Measurements from ENCODE around the gene ADAMTSL3. TPM values are rescaled to one million over a fixed set of nuclear protein-coding genes. Genes with fewer than 3 reads are reported as not detected.
A peak's percentile ranks its signal among the peaks of the same experiment; 100 is the strongest.

ADAMTSL3 gene
- polyA plus RNA-seq, 1 donor from 2014 or later, result 0.51 TPM

DNA sequence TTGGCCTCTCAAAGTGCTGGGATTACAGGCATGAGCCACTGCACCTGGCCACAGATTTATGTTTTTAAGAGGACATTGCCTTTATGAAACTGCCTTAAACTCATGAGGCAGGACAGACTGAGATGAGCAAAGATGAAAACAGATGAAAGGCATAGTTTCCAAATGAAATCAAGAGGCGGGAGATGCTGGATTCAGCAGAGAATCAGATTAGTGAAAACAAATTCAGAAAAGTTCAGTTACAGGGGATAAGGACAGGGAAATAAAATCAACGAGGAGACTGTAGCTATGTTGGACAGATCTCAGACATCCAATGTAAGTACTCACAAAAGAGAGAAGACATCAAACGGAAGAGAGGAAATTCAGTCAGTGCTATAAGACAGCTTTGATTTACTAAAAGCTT, 68.1 kb downstream of the ADAMTSL3 start:
- H4K20me1 ChIP-seq (ENCODE audit: insufficient read depth), result no peaks in the 10 kb centered on the region
- no peaks in the 10 kb centered on the region for H3K9me2 ChIP-seq (ENCODE audit: insufficient read depth, low read length)
- H3F3A ChIP-seq (ENCODE audit: insufficient read depth, low read length, poor library complexity, severe bottlenecking), result no peaks in the 10 kb centered on the region
- no peaks in the 10 kb centered on the region for H3K9me3 ChIP-seq (ENCODE audit: low read length)
- peak overlapping the region; percentile 13 for H3K27ac ChIP-seq (ENCODE audit: low read length)
- no peak overlapping the region for H2AFZ ChIP-seq (ENCODE audit: low read depth, low read length)
- TF ChIP-seq EP300 (conservative IDR thresholded peaks at IDR 0.05; ENCODE audit: poor library complexity, severe bottlenecking) (peak; percentile 84), TAF1 (IDR thresholded peaks at IDR 0.05; ENCODE audit: low read depth) (no peak)
- H3K36me3 ChIP-seq (ENCODE audit: insufficient read depth, low read length), result no peaks in the 10 kb centered on the region
- H3K9ac ChIP-seq (ENCODE audit: low read length), result no peak overlapping the region
- no peaks in the 10 kb centered on the region for H3K79me2 ChIP-seq (replicated peaks; ENCODE audit: insufficient read depth, low read length)
- H3K4me2 ChIP-seq (ENCODE audit: low read length), result no peak overlapping the region
- H3K4me3 ChIP-seq (ENCODE audit: low read length), result no peak overlapping the region
- no peaks in the 10 kb centered on the region for H3K27me3 ChIP-seq (ENCODE audit: insufficient read depth, low read depth, low read length)

DNA sequence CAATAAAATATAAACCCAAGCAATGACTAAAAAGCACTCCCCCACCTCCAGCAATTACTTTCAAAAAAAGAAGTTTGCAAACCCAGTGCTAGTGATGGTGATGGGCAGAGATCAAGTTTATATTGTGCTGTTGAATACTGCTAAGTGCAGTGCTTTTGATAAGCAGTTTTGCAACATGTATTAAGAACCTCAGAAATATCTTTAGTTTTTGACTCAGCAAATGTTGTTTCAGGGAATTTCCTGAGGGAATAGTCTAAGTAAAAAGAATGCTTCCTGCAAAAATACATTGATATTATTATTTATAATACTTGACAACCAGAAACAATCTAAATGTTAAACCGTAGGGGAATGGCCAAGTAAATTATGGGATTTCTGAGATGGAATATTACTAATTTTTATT, 69.3 kb downstream of the ADAMTSL3 start:
- no peak overlapping the region for H3K9ac ChIP-seq (ENCODE audit: low read length)
- H3F3A ChIP-seq (ENCODE audit: insufficient read depth, low read length, poor library complexity, severe bottlenecking), result no peaks in the 10 kb centered on the region
- no peaks in the 10 kb centered on the region for H4K20me1 ChIP-seq (ENCODE audit: insufficient read depth)
- no peaks in the 10 kb centered on the region for H3K36me3 ChIP-seq (ENCODE audit: insufficient read depth, low read length)
- no peaks in the 10 kb centered on the region for H3K9me3 ChIP-seq (ENCODE audit: low read length)
- H3K27me3 ChIP-seq (ENCODE audit: insufficient read depth, low read depth, low read length), result no peaks in the 10 kb centered on the region
- H3K4me2 ChIP-seq (ENCODE audit: low read length), result no peak overlapping the region
- TF ChIP-seq RAD21 (conservative IDR thresholded peaks at IDR 0.05), result no peak
- TF ChIP-seq, protein P1, sequence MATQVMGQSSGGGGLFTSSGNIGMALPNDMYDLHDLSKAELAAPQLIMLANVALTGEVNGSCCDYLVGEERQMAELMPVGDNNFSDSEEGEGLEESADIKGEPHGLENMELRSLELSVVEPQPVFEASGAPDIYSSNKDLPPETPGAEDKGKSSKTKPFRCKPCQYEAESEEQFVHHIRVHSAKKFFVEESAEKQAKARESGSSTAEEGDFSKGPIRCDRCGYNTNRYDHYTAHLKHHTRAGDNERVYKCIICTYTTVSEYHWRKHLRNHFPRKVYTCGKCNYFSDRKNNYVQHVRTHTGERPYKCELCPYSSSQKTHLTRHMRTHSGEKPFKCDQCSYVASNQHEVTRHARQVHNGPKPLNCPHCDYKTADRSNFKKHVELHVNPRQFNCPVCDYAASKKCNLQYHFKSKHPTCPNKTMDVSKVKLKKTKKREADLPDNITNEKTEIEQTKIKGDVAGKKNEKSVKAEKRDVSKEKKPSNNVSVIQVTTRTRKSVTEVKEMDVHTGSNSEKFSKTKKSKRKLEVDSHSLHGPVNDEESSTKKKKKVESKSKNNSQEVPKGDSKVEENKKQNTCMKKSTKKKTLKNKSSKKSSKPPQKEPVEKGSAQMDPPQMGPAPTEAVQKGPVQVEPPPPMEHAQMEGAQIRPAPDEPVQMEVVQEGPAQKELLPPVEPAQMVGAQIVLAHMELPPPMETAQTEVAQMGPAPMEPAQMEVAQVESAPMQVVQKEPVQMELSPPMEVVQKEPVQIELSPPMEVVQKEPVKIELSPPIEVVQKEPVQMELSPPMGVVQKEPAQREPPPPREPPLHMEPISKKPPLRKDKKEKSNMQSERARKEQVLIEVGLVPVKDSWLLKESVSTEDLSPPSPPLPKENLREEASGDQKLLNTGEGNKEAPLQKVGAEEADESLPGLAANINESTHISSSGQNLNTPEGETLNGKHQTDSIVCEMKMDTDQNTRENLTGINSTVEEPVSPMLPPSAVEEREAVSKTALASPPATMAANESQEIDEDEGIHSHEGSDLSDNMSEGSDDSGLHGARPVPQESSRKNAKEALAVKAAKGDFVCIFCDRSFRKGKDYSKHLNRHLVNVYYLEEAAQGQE (IDR thresholded peaks at IDR 0.05; ENCODE audit: borderline replicate concordance), result no peak
- no peak for TF ChIP-seq POLR2AphosphoS5 (IDR thresholded peaks at IDR 0.05)
- no peak for TF ChIP-seq MXI1 (conservative IDR thresholded peaks at IDR 0.05; ENCODE audit: poor library complexity, severe bottlenecking)
- TF ChIP-seq, protein P2, sequence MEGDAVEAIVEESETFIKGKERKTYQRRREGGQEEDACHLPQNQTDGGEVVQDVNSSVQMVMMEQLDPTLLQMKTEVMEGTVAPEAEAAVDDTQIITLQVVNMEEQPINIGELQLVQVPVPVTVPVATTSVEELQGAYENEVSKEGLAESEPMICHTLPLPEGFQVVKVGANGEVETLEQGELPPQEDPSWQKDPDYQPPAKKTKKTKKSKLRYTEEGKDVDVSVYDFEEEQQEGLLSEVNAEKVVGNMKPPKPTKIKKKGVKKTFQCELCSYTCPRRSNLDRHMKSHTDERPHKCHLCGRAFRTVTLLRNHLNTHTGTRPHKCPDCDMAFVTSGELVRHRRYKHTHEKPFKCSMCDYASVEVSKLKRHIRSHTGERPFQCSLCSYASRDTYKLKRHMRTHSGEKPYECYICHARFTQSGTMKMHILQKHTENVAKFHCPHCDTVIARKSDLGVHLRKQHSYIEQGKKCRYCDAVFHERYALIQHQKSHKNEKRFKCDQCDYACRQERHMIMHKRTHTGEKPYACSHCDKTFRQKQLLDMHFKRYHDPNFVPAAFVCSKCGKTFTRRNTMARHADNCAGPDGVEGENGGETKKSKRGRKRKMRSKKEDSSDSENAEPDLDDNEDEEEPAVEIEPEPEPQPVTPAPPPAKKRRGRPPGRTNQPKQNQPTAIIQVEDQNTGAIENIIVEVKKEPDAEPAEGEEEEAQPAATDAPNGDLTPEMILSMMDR (IDR thresholded peaks at IDR 0.05; ENCODE audit: poor library complexity, severe bottlenecking), result no peak
- TF ChIP-seq SMC3 (conservative IDR thresholded peaks at IDR 0.05; ENCODE audit: poor library complexity), result no peak
- TF ChIP-seq TAF1 (IDR thresholded peaks at IDR 0.05; ENCODE audit: low read depth), result no peak
- TF ChIP-seq EZH2 (IDR thresholded peaks at IDR 0.05; ENCODE audit: borderline replicate concordance, insufficient read depth, low read length, poor library complexity, severe bottlenecking), result no peak
- TF ChIP-seq EP300 (conservative IDR thresholded peaks at IDR 0.05; ENCODE audit: poor library complexity, severe bottlenecking), result no peak
- no peaks in the 10 kb centered on the region for H3K9me2 ChIP-seq (ENCODE audit: insufficient read depth, low read length)
- no peaks in the 10 kb centered on the region for H3K79me2 ChIP-seq (replicated peaks; ENCODE audit: insufficient read depth, low read length)
- no peak overlapping the region for H3K27ac ChIP-seq (ENCODE audit: low read length)
- H3K4me3 ChIP-seq (ENCODE audit: low read length), result no peak overlapping the region
- no peak overlapping the region for H2AFZ ChIP-seq (ENCODE audit: low read depth, low read length)

DNA sequence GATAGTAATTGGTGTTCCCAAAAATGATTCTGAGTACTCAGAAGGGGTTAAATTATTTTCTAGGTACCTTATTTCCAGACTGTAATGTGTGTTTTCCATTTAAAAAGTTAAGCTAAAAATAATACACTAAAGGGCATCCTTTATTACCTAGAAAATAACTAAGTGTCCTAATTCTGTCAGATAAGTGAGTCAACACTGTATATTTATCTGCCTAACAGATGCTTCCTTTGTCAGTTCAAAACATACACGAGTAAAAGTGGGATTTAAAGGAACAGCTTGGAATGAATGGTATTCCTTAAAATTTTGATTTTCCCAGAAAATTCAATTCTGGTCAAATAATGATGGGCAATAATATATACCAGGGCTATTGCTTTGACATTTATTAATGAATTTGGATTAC, 78.3 kb downstream of the ADAMTSL3 start:
- no peaks in the 10 kb centered on the region for H3K36me3 ChIP-seq (ENCODE audit: insufficient read depth, low read length)
- no peak overlapping the region for H3K27ac ChIP-seq (ENCODE audit: low read length)
- H3K27me3 ChIP-seq (ENCODE audit: insufficient read depth, low read depth, low read length), result no peaks in the 10 kb centered on the region
- no peaks in the 10 kb centered on the region for H3K79me2 ChIP-seq (replicated peaks; ENCODE audit: insufficient read depth, low read length)
- TF ChIP-seq SMC3 (conservative IDR thresholded peaks at IDR 0.05; ENCODE audit: poor library complexity), result no peak
- no peak for TF ChIP-seq MXI1 (conservative IDR thresholded peaks at IDR 0.05; ENCODE audit: poor library complexity, severe bottlenecking)
- TF ChIP-seq, protein P1 (IDR thresholded peaks at IDR 0.05; ENCODE audit: borderline replicate concordance), result no peak
- no peak for TF ChIP-seq EP300 (conservative IDR thresholded peaks at IDR 0.05; ENCODE audit: poor library complexity, severe bottlenecking)
- no peak for TF ChIP-seq TAF1 (IDR thresholded peaks at IDR 0.05; ENCODE audit: low read depth)
- TF ChIP-seq, protein P2 (IDR thresholded peaks at IDR 0.05; ENCODE audit: poor library complexity, severe bottlenecking), result no peak
- no peak for TF ChIP-seq EZH2 (IDR thresholded peaks at IDR 0.05; ENCODE audit: borderline replicate concordance, insufficient read depth, low read length, poor library complexity, severe bottlenecking)
- no peak for TF ChIP-seq POLR2AphosphoS5 (IDR thresholded peaks at IDR 0.05)
- TF ChIP-seq RAD21 (conservative IDR thresholded peaks at IDR 0.05), result no peak
- H3K4me3 ChIP-seq (ENCODE audit: low read length), result no peak overlapping the region
- no peaks in the 10 kb centered on the region for H3F3A ChIP-seq (ENCODE audit: insufficient read depth, low read length, poor library complexity, severe bottlenecking)
- H3K9me2 ChIP-seq (ENCODE audit: insufficient read depth, low read length), result no peaks in the 10 kb centered on the region
- H3K4me2 ChIP-seq (ENCODE audit: low read length), result peak overlapping the region; percentile 26
- H2AFZ ChIP-seq (ENCODE audit: low read depth, low read length), result no peak overlapping the region
- no peaks in the 10 kb centered on the region for H4K20me1 ChIP-seq (ENCODE audit: insufficient read depth)
- H3K9ac ChIP-seq (ENCODE audit: low read length), result no peak overlapping the region
- peaks cover 4% of the 10 kb centered on the region for H3K9me3 ChIP-seq (ENCODE audit: low read length)

Data from neural cell (in vitro differentiated cells).